NCI-H748 (cell line): ENCODE data around the gene TMEM175.

Source experiments
- DNase-seq: peaks from one replicate; lab custom pipeline; 2025; ENCODE audit not compliant: unreplicated experiment; lab: John Stamatoyannopoulos, UW

The TMEM175 gene

DNA sequence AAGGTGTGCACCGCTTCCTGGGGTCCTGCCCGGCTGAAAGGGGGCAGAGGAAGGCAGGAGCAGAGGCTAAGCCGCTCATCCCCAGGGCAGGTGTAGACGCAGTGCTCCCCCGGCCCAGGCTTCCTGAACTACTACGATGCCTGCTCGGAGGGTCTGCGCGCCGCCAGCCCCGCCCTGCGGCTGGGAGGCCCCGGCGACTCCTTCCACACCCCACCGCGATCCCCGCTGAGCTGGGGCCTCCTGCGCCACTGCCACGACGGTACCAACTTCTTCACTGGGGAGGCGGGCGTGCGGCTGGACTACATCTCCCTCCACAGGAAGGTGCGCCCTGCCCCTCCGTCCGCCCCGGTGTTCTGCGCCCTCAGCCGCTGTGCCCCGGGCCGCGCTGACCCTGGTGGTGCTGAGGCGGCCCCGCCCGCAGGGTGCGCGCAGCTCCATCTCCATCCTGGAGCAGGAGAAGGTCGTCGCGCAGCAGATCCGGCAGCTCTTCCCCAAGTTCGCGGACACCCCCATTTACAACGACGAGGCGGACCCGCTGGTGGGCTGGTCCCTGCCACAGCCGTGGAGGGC lies 69.4 kb downstream of the TMEM175 start:
- no peak for DNase-seq

DNA sequence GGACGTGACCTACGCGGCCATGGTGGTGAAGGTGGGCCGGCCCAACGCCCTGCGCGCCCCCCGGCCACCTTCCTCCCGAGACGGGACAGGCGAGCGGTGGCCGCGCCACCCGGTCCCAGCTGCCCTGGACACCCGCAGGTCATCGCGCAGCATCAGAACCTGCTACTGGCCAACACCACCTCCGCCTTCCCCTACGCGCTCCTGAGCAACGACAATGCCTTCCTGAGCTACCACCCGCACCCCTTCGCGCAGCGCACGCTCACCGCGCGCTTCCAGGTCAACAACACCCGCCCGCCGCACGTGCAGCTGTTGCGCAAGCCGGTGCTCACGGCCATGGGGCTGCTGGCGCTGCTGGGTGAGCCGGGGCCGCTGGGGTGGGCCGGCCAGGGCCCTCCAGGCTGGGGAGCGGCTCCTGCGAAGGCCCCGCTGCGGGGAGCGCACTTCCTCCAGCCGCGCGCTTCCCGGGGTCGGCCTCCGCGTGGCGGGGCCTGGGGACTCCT lies 69.9 kb downstream of the TMEM175 start:
- DNase-seq = no peak

DNA sequence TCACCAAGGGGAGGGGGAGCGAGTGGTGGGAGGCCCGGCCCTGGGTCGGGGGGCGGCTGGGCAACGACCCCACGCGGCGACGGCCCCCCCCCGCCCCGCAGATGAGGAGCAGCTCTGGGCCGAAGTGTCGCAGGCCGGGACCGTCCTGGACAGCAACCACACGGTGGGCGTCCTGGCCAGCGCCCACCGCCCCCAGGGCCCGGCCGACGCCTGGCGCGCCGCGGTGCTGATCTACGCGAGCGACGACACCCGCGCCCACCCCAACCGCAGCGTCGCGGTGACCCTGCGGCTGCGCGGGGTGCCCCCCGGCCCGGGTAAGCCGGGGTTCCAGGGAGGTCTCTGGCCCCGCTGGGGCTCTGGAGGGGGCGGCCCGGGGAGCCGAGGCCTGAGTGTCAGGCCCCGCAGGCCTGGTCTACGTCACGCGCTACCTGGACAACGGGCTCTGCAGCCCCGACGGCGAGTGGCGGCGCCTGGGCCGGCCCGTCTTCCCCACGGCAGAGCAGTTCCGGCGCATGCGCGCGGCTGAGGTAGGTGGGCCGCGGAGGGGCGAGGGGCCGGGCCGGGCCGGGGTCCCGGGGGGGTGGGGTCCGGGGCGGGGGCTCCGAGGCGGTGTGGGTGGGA lies 70.5 kb downstream of the TMEM175 start:
- no peak for DNase-seq

DNA sequence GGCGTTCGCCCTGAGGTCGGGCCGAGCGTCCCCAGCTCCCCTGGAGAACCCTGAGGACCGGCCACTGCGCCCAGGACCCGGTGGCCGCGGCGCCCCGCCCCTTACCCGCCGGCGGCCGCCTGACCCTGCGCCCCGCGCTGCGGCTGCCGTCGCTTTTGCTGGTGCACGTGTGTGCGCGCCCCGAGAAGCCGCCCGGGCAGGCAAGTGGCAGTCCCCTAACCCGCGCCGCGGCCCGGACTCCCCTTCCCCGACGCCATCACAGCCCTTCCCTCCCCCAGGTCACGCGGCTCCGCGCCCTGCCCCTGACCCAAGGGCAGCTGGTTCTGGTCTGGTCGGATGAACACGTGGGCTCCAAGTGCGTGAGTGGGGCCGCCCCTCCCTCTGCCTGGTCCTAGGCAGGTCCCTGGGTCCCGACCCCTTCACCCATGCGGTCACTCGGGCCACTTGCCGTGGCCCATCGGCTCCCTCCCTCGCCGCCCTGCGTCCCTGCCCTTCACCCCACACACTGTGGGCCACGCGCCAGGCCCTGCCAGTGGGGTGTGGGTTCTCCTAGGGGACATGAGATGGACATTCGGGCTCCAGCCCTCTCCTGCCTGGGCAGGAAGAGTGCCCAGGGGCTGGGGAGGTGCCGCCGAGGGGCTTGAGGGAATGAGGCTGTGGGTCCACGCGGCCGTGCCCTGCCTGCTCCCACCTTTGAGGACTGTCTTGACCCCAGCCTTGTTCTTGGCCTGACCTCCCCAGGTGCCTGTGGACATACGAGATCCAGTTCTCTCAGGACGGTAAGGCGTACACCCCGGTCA lies 71.2 kb downstream of the TMEM175 start:
- DNase-seq = no peak

DNA sequence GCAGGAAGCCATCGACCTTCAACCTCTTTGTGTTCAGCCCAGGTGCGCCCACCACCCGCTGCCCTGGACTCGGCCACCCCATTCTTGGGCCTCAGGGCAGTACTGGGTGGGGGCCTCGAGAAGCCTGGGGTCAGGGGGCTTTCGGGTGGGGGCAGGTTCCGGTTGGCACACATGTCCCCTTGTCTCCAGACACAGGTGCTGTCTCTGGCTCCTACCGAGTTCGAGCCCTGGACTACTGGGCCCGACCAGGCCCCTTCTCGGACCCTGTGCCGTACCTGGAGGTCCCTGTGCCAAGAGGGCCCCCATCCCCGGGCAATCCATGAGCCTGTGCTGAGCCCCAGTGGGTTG lies 71.8 kb downstream of the TMEM175 start:
- no peak for DNase-seq

DNA sequence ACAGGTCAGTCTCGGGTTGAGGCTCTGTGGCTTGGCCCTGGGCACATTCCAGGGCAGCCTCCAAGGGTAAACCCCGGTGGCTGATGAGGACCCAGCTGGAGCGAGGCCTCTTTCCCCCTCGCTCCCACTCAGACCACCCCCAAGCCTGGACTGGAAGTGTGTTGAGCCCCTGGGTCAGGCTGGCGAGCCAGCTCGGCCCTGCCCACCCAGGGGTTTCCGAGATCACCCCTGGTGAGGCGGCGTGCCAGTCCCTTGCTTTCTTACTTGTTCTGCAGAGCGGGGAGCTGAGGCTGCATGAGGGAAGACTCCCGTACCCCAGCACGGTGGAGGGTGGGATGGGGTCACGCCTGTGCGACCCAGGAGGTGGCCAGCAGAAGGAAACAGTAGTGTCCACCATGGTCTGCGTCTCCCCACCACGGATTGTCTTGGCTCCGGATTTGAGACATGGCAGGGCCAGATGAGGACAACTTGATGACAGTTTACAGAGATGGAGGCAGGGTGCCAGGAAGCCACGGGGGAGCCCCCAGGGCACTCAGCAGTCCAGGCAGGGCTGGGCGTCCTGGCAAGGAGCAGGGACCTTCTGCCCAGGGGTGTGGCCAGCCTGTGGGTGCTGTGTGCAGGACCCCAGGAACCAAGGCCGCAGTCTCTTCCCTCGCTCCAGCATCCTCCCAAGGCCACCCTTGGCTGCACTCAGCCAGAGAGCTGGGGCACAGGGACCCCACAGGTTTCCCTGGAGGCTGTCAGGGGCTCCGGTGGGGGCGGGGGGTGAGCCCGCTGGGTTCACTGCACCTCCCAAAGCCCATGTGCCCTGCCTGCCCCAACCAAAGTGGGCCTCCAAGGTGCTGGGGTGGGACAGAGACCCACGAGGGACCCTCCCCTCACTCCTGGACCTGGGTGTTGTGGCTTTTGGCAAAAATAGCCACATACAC lies 72.6 kb downstream of the TMEM175 start:
- DNase-seq = no peak

DNA sequence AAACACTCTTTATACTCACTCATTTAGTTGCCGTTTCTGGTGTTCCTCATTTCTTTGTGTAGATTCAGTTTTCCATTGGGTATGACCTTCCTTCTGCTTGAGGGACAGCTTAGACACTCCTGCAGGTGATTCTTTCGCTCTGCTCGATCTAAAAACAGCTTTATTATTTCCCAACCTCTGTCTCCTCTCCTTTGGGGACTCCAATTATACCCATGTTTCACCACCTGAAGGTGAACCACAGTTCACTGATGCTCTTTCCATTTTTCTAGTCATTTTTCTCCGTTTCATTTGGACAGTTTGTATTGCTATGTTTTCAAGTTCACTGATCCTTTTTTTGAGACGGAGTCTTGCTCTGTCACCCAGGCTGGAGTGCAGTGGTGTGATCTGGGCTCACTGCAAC lies 74.6 kb downstream of the TMEM175 start:
- no peak for DNase-seq
